ENCODE data around the gene MRPS18A.

The MRPS18A gene

GRCh38 chr6:43702171-43702533 lies 14.6 kb upstream of the MRPS18A start:
- TF ChIP-seq NFIC (IDR thresholded peaks at IDR 0.05) = no peak
- no peak for TF ChIP-seq TCF12 (IDR thresholded peaks at IDR 0.05; ENCODE audit: low read depth)
- TF ChIP-seq EGR1 (IDR thresholded peaks at IDR 0.05) = no peak
- no peak for TF ChIP-seq MAX (IDR thresholded peaks at IDR 0.05)
- no peak for TF ChIP-seq ZBTB7A (IDR thresholded peaks at IDR 0.05; ENCODE audit: low read depth)
- no peak for TF ChIP-seq CREB1 (IDR thresholded peaks at IDR 0.05; ENCODE audit: low read depth)

DNA sequence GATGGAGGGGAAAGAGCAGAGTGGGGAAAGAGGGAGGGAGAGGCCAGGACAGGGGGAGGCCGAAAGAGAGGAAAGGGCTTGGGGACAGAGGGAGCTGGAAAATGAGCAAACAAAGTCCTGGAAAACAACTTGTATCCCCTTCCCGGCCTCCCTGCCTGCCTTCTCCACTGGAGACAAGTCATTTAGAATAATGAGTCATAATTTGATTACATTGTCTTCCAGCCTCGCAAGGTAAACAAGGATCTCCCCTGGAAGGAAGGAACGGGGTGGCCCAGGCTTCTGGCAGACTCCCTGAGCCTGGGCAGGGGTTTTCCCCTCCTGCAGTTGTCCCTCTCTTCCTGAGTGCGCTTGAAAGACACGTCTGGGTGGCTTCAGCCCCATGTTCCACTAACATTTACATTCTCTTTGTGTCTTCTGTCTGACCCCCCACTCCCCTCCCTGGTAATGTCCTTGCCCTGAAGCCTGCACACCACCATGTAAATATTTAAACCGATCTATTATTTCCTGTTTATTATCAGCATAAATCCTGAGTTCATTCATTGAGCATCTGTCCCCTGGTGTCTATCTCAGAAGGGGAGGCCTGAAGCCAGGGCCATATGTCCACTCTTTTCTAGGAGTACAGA lies 12.1 kb upstream of the MRPS18A start:
- TF ChIP-seq EGR1 (IDR thresholded peaks at IDR 0.05) (no peak), EP300 (IDR thresholded peaks at IDR 0.05; ENCODE audit: borderline replicate concordance) (no peak), TEAD4 (IDR thresholded peaks at IDR 0.05) (no peak), FOXM1 (IDR thresholded peaks at IDR 0.05; ENCODE audit: borderline replicate concordance, low read depth) (no peak), ZBTB7A (IDR thresholded peaks at IDR 0.05; ENCODE audit: low read depth) (0 out of 2 replicates have a peak, but pooled peaks have one; percentile 36), CREB1 (IDR thresholded peaks at IDR 0.05; ENCODE audit: low read depth) (no peak), USF1 (IDR thresholded peaks at IDR 0.05) (no peak), MAX (IDR thresholded peaks at IDR 0.05) (no peak)

GRCh38 chr6:43698584-43699349 lies 11.2 kb upstream of the MRPS18A start:
- TF ChIP-seq NFIC (IDR thresholded peaks at IDR 0.05) = peak; percentile 56; the same call in 1 of the 2 replicates
- no peak for TF ChIP-seq CEBPB (IDR thresholded peaks at IDR 0.05)

- no peak for TF ChIP-seq CREB1 (IDR thresholded peaks at IDR 0.05; ENCODE audit: low read depth)
- TF ChIP-seq ZBTB7A (IDR thresholded peaks at IDR 0.05; ENCODE audit: low read depth) = no peak
- TF ChIP-seq TCF12 (IDR thresholded peaks at IDR 0.05; ENCODE audit: low read depth) = no peak
- TF ChIP-seq USF1 (IDR thresholded peaks at IDR 0.05) = no peak
- no peak for TF ChIP-seq TEAD4 (IDR thresholded peaks at IDR 0.05)
- no peak for TF ChIP-seq MAX (IDR thresholded peaks at IDR 0.05)
- no peak for TF ChIP-seq NFIC (IDR thresholded peaks at IDR 0.05)
- TF ChIP-seq YY1 (IDR thresholded peaks at IDR 0.05; ENCODE audit: low read depth) = no peak
- TF ChIP-seq RAD21 (IDR thresholded peaks at IDR 0.05; ENCODE audit: low read depth) = no peak
- TF ChIP-seq EP300 (IDR thresholded peaks at IDR 0.05; ENCODE audit: borderline replicate concordance) = no peak
- no peak for TF ChIP-seq EGR1 (IDR thresholded peaks at IDR 0.05)
- no peak for TF ChIP-seq REST (IDR thresholded peaks at IDR 0.05; ENCODE audit: low read depth)
- TF ChIP-seq TAF1 (IDR thresholded peaks at IDR 0.05; ENCODE audit: low read depth) = no peak
- no peak for TF ChIP-seq FOXM1 (IDR thresholded peaks at IDR 0.05; ENCODE audit: borderline replicate concordance, low read depth)
- no peak for TF ChIP-seq CEBPB (IDR thresholded peaks at IDR 0.05)
These were observed 9.8 kb upstream of the MRPS18A start for GRCh38 chr6:43697421-43697820.

- TF ChIP-seq CREB1 (IDR thresholded peaks at IDR 0.05; ENCODE audit: low read depth) = no peak
- TF ChIP-seq CEBPB (IDR thresholded peaks at IDR 0.05) = no peak
- no peak for TF ChIP-seq NFIC (IDR thresholded peaks at IDR 0.05)
- TF ChIP-seq TCF12 (IDR thresholded peaks at IDR 0.05; ENCODE audit: low read depth) = no peak
- TF ChIP-seq EGR1 (IDR thresholded peaks at IDR 0.05) = no peak
These were observed 8.3 kb upstream of the MRPS18A start for GRCh38 chr6:43695967-43696291.

DNA sequence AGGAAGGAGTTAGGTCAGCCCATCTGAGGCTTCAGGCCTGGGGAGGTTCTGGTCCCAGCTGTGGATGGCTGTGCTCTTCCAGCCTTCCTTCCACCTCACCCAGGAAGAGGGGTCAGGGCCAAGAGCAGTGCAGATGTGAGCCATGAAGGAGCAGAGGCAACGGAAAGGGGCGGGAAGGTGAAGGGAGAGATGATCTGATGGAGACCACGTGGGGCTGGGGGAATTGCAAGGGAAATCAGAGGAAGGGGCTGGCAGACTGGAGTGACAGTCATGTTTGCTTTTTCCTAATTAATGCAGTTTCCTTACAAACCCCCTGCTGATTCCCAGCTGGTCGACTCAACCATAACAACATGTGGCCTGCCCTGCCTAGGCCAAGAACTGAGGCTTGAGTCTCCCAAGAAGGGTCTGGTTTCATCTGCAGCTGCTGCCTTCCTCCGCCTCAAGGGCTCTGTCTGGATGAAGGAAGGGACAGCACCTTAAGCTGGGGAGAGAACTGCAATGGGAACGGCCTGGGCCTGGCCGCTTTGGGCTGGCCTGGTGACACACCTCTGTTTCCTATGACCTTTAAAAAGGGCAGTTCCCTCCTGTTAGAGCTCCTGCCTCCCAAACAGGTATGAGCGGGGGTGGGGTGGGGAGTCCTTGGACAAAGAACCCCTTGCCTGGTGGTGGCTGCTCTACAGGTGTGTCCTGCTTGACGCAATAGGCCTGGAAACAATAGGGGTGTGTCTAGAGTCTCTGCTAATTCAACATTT lies 7.8 kb upstream of the MRPS18A start:
- TF ChIP-seq YY1 (IDR thresholded peaks at IDR 0.05; ENCODE audit: low read depth) (no peak), MAX (IDR thresholded peaks at IDR 0.05) (no peak), CREB1 (IDR thresholded peaks at IDR 0.05; ENCODE audit: low read depth) (no peak; the same call in 1 of the 2 replicates), FOXM1 (IDR thresholded peaks at IDR 0.05; ENCODE audit: borderline replicate concordance, low read depth) (no peak), EP300 (IDR thresholded peaks at IDR 0.05; ENCODE audit: borderline replicate concordance) (peak; percentile 16; the same call in 1 of the 2 replicates), REST (IDR thresholded peaks at IDR 0.05; ENCODE audit: low read depth) (no peak), RAD21 (IDR thresholded peaks at IDR 0.05; ENCODE audit: low read depth) (no peak), TAF1 (IDR thresholded peaks at IDR 0.05; ENCODE audit: low read depth) (no peak), NFIC (IDR thresholded peaks at IDR 0.05) (no peak), CEBPB (IDR thresholded peaks at IDR 0.05) (peak; percentile 77), EGR1 (IDR thresholded peaks at IDR 0.05) (no peak), TCF12 (IDR thresholded peaks at IDR 0.05; ENCODE audit: low read depth) (peak; percentile 34; the same call in 1 of the 2 replicates), USF1 (IDR thresholded peaks at IDR 0.05) (no peak), ZBTB7A (IDR thresholded peaks at IDR 0.05; ENCODE audit: low read depth) (no peak), TEAD4 (IDR thresholded peaks at IDR 0.05) (no peak)

Measured in Ishikawa (cell line).